SK-N-SH (cell line): ENCODE results near the gene SAT1. TPM values are rescaled to one million over a fixed set of nuclear protein-coding genes. Genes with fewer than 3 reads are reported as not detected.

ENCODE experiments used
- CTCF ChIA-PET: fragments of 300-600, 350-600 bp; formaldehyde crosslinking; extraction: SDS; loops from one replicate; lab custom pipeline; 2021; lab: Yijun Ruan, JAX
- POLR2A ChIA-PET: fragments of 350-600 bp; sonication (Branson Sonifier 250); formaldehyde crosslinking; extraction: SDS; loops from one replicate; lab custom pipeline; 2020; ENCODE audit warnings: antibody characterized with exemption, inconsistent platforms; lab: Yijun Ruan, JAX
- DNase-seq: peaks from one replicate; pipeline ENCODE4 v3.0.0; 2012
- H2AFZ ChIP-seq: fragments of 200-600 bp; sonication (generic); 2 replicates; pipeline ENCODE4 v1.8.1; 2016; ENCODE audit warnings: antibody characterized with exemption, mild to moderate bottlenecking, low read depth
- H3F3A ChIP-seq: fragments of 200-600 bp; sonication (generic); replicated peaks from 2 replicates; pipeline ENCODE3; 2016; ENCODE audit warnings: antibody characterized with exemption, mild to moderate bottlenecking; ENCODE audit not compliant: insufficient read depth
- H3K27ac ChIP-seq, 2 experiments: fragments of 200-500 bp in 1 of 2; fragments of 200-600 bp in 1 of 2; sonication (Bioruptor generic) in 1 of 2; sonication (generic), shearing (Covaris generic) in 1 of 2; 2 replicates each; pipeline versions ENCODE4 v1.5.1 to v1.6.1; 2014 to 2016; ENCODE audit warnings: low read depth in 2 of 2, inconsistent platforms in 1 of 2, low read length in 1 of 2, mild to moderate bottlenecking in 1 of 2, mixed read lengths in 1 of 2
- H3K27me3 ChIP-seq: fragments of 200-600 bp; sonication (generic), shearing (Covaris generic); 2 replicates; pipeline ENCODE4 v1.6.1; 2016; ENCODE audit warnings: mixed run types; ENCODE audit not compliant: insufficient read depth
- H3K36me3 ChIP-seq, 2 experiments: fragments of 200-500 bp in 1 of 2; fragments of 200-600 bp in 1 of 2; sonication (Bioruptor generic) in 1 of 2; sonication (generic) in 1 of 2; replicated peaks in 1 of 2; 2 replicates each; pipeline versions ENCODE3 to v1.5.1; 2014 to 2016; ENCODE audit warnings: low read length in 1 of 2, mild to moderate bottlenecking in 1 of 2; ENCODE audit not compliant: insufficient read depth in 2 of 2, control insufficient read depth in 1 of 2
- H3K4me1 ChIP-seq, 2 experiments: fragments of 200-500 bp in 1 of 2; fragments of 200-600 bp in 1 of 2; sonication (Bioruptor generic) in 1 of 2; sonication (generic), shearing (Covaris generic) in 1 of 2; 2 replicates each; pipeline versions ENCODE4 v1.5.1 to v1.6.1; 2014 to 2016; ENCODE audit warnings: low read depth in 1 of 2, low read length in 1 of 2, mixed run types in 1 of 2; ENCODE audit not compliant: insufficient read depth in 2 of 2, control insufficient read depth in 1 of 2
- H3K4me2 ChIP-seq: fragments of 200-600 bp; sonication (generic), shearing (Covaris generic); 2 replicates; pipeline ENCODE4 v1.6.1; 2017; ENCODE audit warnings: mixed run types
- H3K4me3 ChIP-seq, 2 experiments: fragments of 200-500 bp in 1 of 2; fragments of 200-600 bp in 1 of 2; sonication (Bioruptor generic) in 1 of 2; sonication (generic), shearing (Covaris generic) in 1 of 2; 2 replicates each; pipeline versions ENCODE4 v1.5.1 to v1.8.1; 2014 to 2016; ENCODE audit warnings: low read depth in 2 of 2, inconsistent platforms in 1 of 2, low read length in 1 of 2, mild to moderate bottlenecking in 1 of 2, mixed read lengths in 1 of 2, moderate library complexity in 1 of 2
- H3K79me2 ChIP-seq: fragments of 200-600 bp; sonication (generic); 2 replicates; pipeline ENCODE4 v1.8.1; 2017; ENCODE audit warnings: mild to moderate bottlenecking; ENCODE audit not compliant: insufficient read depth
- H3K9ac ChIP-seq: fragments of 200-600 bp; sonication (generic); 2 replicates; pipeline ENCODE4 v1.6.1; 2017; ENCODE audit warnings: mixed run types
- H3K9me2 ChIP-seq: fragments of 200-600 bp; sonication (generic); 2 replicates; pipeline ENCODE4 v1.6.1; 2017; ENCODE audit warnings: mixed run types
- H3K9me3 ChIP-seq: fragments of 200-600 bp; sonication (generic); 2 replicates; pipeline ENCODE4 v1.6.1; 2017; ENCODE audit warnings: mixed run types, mild to moderate bottlenecking, moderate library complexity
- H4K20me1 ChIP-seq: fragments of 200-600 bp; sonication (generic); 2 replicates; pipeline ENCODE4 v1.6.1; 2017; ENCODE audit warnings: mild to moderate bottlenecking, mixed run types; ENCODE audit not compliant: insufficient read depth
- EP300 ChIP-seq, 2 experiments: IDR thresholded peaks; 2 replicates each; pipeline versions ENCODE4 v1.4.0 to v1.6.1; 2012; ENCODE audit warnings: borderline replicate concordance in 1 of 2, low read depth in 1 of 2, low read length in 1 of 2
- GABPA ChIP-seq: IDR thresholded peaks from 2 replicates; pipeline ENCODE4 v1.4.0; 2012; ENCODE audit warnings: low read depth, mild to moderate bottlenecking
- GATA2 ChIP-seq: sonication (generic); formaldehyde crosslinking; IDR thresholded peaks from 2 replicates; pipeline ENCODE4 v1.5.0; 2020; ENCODE audit warnings: mild to moderate bottlenecking, missing genetic modification reagents
- NFIC ChIP-seq: IDR thresholded peaks from 2 replicates; pipeline ENCODE4 v1.4.0; 2012; ENCODE audit warnings: borderline replicate concordance
- NRF1 ChIP-seq: IDR thresholded peaks from 2 replicates; pipeline ENCODE4 v1.6.1; 2012; ENCODE audit warnings: low read depth, mild to moderate bottlenecking, low read length
- PBX3 ChIP-seq: IDR thresholded peaks from 2 replicates; pipeline ENCODE4; 2012
- REST ChIP-seq: IDR thresholded peaks from 2 replicates; pipeline ENCODE4 v1.6.1; 2012; ENCODE audit warnings: mild to moderate bottlenecking, low read depth, low read length, moderate library complexity
- RFX5 ChIP-seq: IDR thresholded peaks from 2 replicates; pipeline ENCODE4 v1.6.1; 2012; ENCODE audit warnings: mild to moderate bottlenecking, improper control_type of control experiment, low read length
- TAF1 ChIP-seq: IDR thresholded peaks from 2 replicates; pipeline ENCODE4 v1.6.1; 2012; ENCODE audit warnings: low read depth, mild to moderate bottlenecking, low read length, moderate library complexity, borderline replicate concordance
- TCF12 ChIP-seq: IDR thresholded peaks from 2 replicates; pipeline ENCODE4 v1.4.0; 2012
- ZBTB33 ChIP-seq: IDR thresholded peaks from 2 replicates; pipeline ENCODE4 v1.4.0; 2012; ENCODE audit warnings: low read depth, borderline replicate concordance
- WGBS: methylation state at CpG from one replicate; pipeline ENCODE4 v1.1.6; 2017; ENCODE audit warnings: low lambda C conversion rate; 5-methylcytosine and 5-hydroxymethylcytosine counted together
- polyA plus RNA-seq, 3 experiments: library from polyadenylated mRNA; depleted of rRNA; stranded (reverse); fragments of >200 nt; gene quantifications; 2 replicates each; pipeline ENCODE4 v1.2.3, GENCODE V29; 2012

Gene SAT1
- polyA plus RNA-seq, 1 of the 3 experiments (the other 2 are of a cell fraction): 131 TPM

- Histone ChIP-seq H4K20me1 (no peaks in the 10 kb centered on the region), H3F3A (no peaks in the 10 kb centered on the region), H3K4me2 (no peak overlapping the region), H3K9me2 (no peaks in the 10 kb centered on the region), H3K36me3 (no peaks in the 10 kb centered on the region), H3K9me3 (no peaks in the 10 kb centered on the region), H2AFZ (no peak overlapping the region), H3K9ac (no peak overlapping the region), H3K79me2 (no peaks in the 10 kb centered on the region), H3K27me3 (peaks cover 8% of the 10 kb centered on the region; the same call in 1 of the 2 replicates), H3K27ac (no peak overlapping the region), H3K4me1 (no peaks in the 10 kb centered on the region), H3K4me3 (no peak overlapping the region)
- no peak for DNase-seq
- ChIA-PET POLR2A (no interaction called here), CTCF (interaction anchor here (0.7 kb wide), 1 partner anchor 13 kb away, joined by 4 read pairs; no protein-coding TSS in a partner anchor)
- WGBS: 44% methylated on average over 2 of the region's 2 CpGs
- TF ChIP-seq TCF12 (no peak), ZBTB33 (no peak), GATA2 (CRISPR knock-in tag) (no peak), NRF1 (no peak), RFX5 (no peak)
These were observed 38.9 kb downstream of the SAT1 start for GRCh38 chrX:23821847-23822246.

GRCh38 chrX:23822397-23822796 is 39.4 kb downstream of the SAT1 start:
- Histone ChIP-seq H3K4me2 (no peak overlapping the region), H2AFZ (no peak overlapping the region), H3K9me2 (no peaks in the 10 kb centered on the region), H3K9me3 (no peaks in the 10 kb centered on the region), H4K20me1 (no peaks in the 10 kb centered on the region), H3K27me3 (peaks cover 8% of the 10 kb centered on the region; the same call in 1 of the 2 replicates), H3K36me3 (no peaks in the 10 kb centered on the region), H3K79me2 (no peaks in the 10 kb centered on the region), H3K9ac (no peak overlapping the region), H3K27ac (no peak overlapping the region), H3K4me1 (no peaks in the 10 kb centered on the region), H3K4me3 (no peak overlapping the region), H3F3A (no peaks in the 10 kb centered on the region)
- no peak for DNase-seq
- TF ChIP-seq TAF1: no peak
- no peak for TF ChIP-seq REST
- no peak for TF ChIP-seq GABPA
- TF ChIP-seq NFIC: no peak
- no peak for TF ChIP-seq PBX3
- TF ChIP-seq EP300 (IDR thresholded peaks at IDR 0.05; ENCODE audit: borderline replicate concordance in 1 of 2, low read depth in 1 of 2, low read length in 1 of 2): no peak
- ChIA-PET POLR2A (no interaction called here), CTCF (interaction anchor here (0.7 kb wide), 1 partner anchor 12 kb away, joined by 4 read pairs; no protein-coding TSS in a partner anchor)
- WGBS: 54% methylated on average over 3 of the region's 3 CpGs
